ENCODE measurements around the gene AK5.

GRCh38 chr1:77463216-77463615, 181.4 kb downstream of the AK5 start:
- TF ChIP-seq POLR2AphosphoS5 (IDR thresholded peaks at IDR 0.05; ENCODE audit: low read depth, low read length): no peak
- no peak for TF ChIP-seq REST (IDR thresholded peaks at IDR 0.05; ENCODE audit: insufficient read depth in 1 of 2, low read depth in 2 of 2, low read length in 2 of 2)
- TF ChIP-seq SIN3A (IDR thresholded peaks at IDR 0.05; ENCODE audit: borderline replicate concordance, insufficient read depth, low read length): no peak
- no peak for TF ChIP-seq TAF1 (IDR thresholded peaks at IDR 0.05; ENCODE audit: borderline replicate concordance, insufficient read depth, low read length)
- TF ChIP-seq FOXP2 (optimal IDR thresholded peaks at IDR 0.05; ENCODE audit: borderline replicate concordance, extremely low read depth, extremely low read length, insufficient read depth): no peak
